Right forelimb (tissue), 1 donor: ENCODE measurements around the gene SLCO1B3.
"Not testable (repeated sequence)": the region's sequence is repeated elsewhere in the genome, so short reads cannot be mapped to it uniquely, and the experiment has no call there.

Experiments
- DNase-seq: peaks from one replicate; pipeline ENCODE4 v3.0.0-alpha.2; 2018

SLCO1B3 gene

GRCh38 chr12:20810487-20810886, at the start of gene SLCO1B3:
TSS of gene SLCO1B3 (plus strand) at chr12:20810705. CDS start at chr12:20815739, 5,034 bp downstream.
- DNase-seq: no peak

DNA sequence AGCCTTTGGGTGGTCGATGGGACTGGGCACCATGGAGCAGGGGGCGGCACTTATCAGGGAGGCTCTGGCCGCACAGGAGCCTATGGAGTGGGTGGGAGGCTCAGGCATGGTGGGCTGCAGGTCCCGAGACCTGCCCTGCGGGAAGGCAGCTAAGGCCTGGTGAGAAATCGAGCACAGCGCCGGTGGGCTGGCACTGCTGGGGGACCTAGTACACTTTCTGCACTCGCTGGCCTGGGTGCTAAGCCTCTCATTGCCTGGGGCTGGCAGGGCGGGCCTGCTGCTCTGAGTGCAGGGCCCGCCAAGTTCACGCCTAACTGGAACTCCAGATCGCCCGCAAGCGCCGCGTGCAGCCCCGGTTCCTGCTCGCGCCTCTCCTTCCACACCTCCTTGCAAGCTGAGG, 33.1 kb upstream of the SLCO1B3 start:
- no peak for DNase-seq

DNA sequence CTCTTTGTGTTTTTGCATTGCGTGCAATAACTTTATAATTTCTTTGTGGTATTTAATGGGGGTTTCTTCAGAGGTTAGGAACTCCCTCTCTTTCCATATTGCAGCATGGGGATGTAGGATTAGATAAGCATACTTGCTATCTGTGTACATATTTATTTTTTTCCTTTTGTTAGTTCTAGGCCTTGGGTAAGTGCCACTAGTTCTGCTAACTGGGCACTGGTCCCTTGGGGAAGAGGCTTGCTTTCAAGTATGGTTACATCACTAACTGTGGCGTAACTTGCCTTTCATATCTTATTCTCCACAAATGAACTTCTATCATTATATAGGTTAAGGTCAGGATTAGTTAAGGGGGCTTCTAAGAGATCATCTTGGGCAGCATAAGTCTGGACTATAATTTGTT, 31.5 kb upstream of the SLCO1B3 start:
- DNase-seq: no peak

DNA sequence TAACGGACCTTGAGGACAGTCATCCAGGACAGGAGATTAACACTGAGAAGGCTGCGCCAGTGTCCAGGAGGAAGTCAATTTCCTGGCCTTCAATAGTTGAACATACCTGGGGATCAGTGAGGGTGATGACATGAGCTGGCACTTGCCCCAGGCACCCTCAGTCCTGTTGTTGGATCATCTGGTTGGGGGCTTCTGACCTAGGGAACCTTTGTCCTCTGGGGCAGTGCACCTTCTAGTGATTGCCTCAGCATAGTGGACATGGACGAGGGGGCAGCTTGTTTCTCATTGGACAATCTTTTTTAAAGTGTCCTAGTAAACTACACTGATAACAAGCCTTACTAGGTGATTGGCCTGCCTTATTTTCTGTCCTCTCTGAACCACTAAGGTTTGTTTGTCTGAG, 30.5 kb upstream of the SLCO1B3 start:
- not testable (repeated sequence) for DNase-seq

- DNase-seq: not testable (repeated sequence)
Observed at GRCh38 chr12:20783796-20784357, 26.6 kb upstream of the SLCO1B3 start.

- no peak for DNase-seq
Observed at GRCh38 chr12:20792971-20793370, 17.5 kb upstream of the SLCO1B3 start.

DNA sequence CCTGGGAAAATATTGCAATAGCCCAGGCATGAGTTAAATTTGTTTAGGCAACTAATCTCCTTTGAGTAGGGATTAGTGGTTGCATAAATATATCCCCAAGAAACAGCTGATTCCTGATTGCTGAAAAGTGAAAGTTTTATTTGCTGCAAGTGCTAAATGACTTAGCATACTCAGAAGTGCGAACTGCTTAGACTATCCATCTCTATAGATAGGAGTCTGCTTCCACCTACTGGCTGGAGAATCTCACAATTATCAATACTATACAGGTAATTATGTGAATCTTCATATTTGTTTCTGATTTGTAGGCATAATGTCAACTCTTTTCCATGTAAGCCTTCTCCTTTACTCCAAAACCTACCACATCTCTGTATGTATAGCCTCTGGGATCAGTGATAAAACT, 12.0 kb upstream of the SLCO1B3 start:
- DNase-seq: no peak

GRCh38 chr12:20800160-20800559, 10.3 kb upstream of the SLCO1B3 start:
- no peak for DNase-seq

GRCh38 chr12:20801035-20801434, 9.5 kb upstream of the SLCO1B3 start:
- no peak for DNase-seq

DNA sequence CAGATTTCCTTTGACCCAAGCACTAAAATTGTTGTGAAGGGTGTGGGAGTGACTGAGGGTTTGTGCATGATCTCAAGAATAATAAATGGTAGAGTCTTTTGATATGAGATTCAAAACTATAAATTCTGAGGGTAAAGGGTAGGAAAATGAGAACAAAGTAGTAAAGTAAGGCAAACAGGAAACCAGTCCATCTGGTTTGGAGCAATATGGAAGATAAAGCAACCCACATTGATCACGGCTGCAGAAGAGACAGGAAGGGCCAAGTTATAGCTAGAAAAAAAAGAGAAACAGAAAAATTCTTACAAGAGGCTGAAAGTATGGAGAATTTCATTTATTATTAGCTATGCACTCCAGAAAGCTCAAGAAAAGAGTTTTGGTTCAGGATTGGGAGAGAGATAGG, 4.6 kb upstream of the SLCO1B3 start:
- no peak for DNase-seq

- DNase-seq: no peak
Observed at GRCh38 chr12:20807192-20808080, 3.1 kb upstream of the SLCO1B3 start.

DNA sequence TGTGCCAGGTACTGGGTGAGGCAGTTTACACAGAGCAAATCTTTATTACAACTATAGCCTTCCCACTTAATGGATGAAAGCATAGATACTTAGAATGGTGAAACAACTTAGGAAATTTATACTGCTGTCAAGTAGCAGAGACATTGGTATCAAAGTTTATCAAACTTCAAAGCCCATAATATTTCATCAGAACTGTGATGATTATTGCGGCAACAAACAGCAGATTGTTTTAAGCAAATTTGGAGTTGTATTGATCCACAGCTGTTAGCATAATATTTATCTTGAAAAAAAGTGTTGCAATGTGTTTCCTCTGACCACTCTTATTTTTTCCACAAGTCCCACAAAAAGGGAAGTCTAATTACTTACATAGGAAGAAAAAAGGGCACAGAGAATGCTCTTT, 2.0 kb upstream of the SLCO1B3 start:
- no peak for DNase-seq

- DNase-seq: no peak
Observed at GRCh38 chr12:20815574-20815973, 5.1 kb downstream of the SLCO1B3 start.

- DNase-seq: no peak
Observed at GRCh38 chr12:20822415-20822814, 11.9 kb downstream of the SLCO1B3 start.

GRCh38 chr12:20822925-20823324, 12.4 kb downstream of the SLCO1B3 start:
- DNase-seq: no peak

DNA sequence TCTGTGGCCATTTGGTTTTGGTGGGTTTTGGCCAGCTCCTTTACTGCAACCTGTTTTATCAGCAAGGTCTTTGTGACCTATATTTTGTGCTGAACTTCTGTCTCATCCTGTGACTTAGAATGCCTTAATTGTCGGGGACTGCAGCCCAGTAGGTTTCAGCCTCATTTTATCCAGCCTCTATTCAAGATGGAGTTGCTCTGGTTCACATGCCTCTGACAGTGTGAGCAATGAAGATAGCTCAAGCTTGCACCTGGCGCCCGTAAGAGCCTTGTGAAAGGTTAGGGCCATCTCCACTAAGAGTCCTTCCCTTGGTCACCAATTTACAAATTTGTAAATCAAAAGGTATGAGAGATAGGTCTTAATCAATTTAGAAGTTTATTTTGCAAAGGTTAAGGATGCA, 19.4 kb downstream of the SLCO1B3 start:
- DNase-seq: no peak

GRCh38 chr12:20830456-20830855, 20.0 kb downstream of the SLCO1B3 start:
- no peak for DNase-seq

DNA sequence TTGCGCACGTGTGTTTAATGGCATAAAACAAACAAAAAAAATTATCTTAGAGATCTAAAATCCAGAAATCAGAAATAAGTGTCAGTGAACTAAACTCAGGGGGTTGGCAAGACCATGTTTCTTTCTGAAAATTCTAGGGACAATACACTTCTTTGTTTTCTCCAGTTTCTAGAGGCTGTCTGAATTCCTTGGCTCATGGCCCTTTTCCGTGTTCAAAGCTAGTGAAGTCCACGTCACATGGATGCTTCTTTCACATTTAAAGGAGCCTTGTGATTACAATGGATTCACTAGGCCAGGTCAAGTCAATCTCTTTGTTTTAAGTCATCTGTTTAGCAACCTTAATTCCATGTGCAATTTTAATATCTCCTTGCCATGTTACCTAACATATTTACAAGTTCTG, 22.4 kb downstream of the SLCO1B3 start:
- DNase-seq: no peak

GRCh38 chr12:20852649-20853048, 42.1 kb downstream of the SLCO1B3 start:
- DNase-seq: no peak

DNA sequence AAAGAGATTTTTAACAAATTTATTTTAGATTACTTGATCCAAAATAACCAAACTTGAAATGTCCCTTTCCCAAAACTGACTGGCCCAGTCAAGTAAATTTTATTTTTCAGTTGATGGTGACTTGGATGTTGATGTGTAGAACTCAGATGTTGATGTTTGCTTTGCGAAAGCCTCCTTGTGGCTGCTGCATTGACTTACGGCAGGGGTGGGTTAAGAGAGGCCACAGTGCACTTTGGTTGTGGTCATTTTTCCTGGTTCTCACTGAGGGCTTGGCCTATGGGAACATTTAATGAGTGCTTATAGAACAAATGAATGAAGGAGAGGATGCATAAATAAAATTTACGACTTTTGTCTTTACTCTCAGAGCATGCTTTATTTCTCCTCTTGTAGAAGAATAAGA, 52.6 kb downstream of the SLCO1B3 start:
- DNase-seq: no peak

DNA sequence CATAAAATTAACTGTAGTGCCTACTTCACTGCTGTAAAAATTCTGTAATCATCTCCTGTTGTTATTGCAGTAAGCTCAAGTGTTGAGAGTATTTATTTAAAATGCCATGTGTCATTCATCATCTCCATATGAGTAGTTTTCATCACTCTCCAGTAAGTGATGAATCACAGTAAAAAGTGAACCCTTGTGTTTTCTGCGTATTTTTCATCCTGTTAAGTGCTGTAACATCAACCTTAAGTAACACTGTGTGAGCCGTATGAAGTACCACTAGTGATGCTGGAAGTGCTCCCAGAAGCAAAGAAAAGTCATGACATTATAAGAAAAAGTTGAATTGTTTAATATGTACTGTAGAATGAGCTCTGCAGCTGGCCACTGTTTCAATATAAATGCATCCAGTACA, 55.4 kb downstream of the SLCO1B3 start:
- DNase-seq: no peak

GRCh38 chr12:20868277-20868676, 57.8 kb downstream of the SLCO1B3 start:
- no peak for DNase-seq

DNA sequence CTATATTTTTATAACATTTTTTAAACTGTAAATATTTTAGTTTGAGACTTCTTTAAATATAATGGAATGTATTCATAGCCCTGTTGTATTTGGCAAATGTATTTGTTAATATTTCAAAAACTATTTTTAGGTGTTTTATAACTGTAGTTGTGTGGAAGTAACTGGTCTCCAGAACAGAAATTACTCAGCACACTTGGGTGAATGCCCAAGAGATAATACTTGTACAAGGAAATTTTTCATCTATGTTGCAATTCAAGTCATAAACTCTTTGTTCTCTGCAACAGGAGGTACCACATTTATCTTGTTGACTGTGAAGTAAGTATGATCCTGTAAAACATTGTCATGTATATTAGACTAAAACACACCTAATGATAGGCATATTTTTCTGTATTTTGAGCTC, 72.8 kb downstream of the SLCO1B3 start:
- DNase-seq: no peak

DNA sequence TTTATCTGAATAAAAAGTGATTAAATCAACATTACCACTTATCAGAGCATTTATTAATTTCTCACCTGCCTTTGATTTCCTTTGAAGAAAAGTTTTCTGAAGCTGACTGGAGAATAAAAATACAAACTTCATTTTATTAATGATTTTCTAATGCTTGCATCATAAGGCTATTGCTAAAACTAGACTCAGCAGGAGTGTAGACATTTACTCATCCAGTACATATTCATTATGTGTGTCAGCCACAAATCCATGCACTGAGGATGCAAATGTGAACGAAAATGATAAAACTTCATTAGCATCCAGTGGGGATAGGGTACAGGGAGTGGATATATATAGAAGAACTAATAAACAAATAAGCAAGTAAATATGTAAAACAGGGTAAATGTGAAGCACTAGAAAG, 74.6 kb downstream of the SLCO1B3 start:
- no peak for DNase-seq

DNA sequence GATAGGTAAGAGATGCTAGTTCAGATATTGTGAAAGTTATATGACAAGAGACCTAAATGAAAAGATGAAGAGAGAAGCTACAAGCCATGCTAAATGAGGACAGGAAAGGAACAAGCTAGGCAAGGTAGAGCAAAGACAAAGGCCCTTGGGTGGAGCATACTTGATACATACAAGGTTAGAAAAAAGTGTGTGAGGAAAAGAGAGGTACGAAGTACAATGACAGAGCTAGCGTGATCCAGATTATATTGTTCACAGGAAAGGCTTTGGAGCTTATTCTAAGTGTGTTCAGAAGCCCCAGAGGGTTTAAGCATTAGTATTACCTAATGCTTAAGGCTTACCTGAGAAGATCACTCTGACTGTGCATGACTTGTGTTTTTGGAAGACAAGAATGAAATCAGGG, 75.0 kb downstream of the SLCO1B3 start:
- DNase-seq: no peak
